Stimulated activated CD8-positive, alpha-beta memory T cell treated with anti-CD3 and anti-CD28 coated beads, Interleukin-12 subunit alpha, Interleukin-12 subunit beta, amount 100 ng/mL, for 4 hours (primary cell): Measurements from ENCODE around the gene MYO6.
"Not testable (repeated sequence)": the region's sequence is repeated elsewhere in the genome, so short reads cannot be mapped to it uniquely, and the experiment has no call there.

Experiments used
- DNase-seq: peaks from one replicate; pipeline ENCODE4 v3.0.0-alpha.2; 2020; ENCODE audit warnings: low read depth

The MYO6 gene

GRCh38 chr6:75748743-75749538 is at the start of gene MYO6:
Gene MYO6 (plus strand): TSS chr6:75749239. CDS start chr6:75817548, 68,309 bp downstream.
- DNase-seq = peak; percentile 20

GRCh38 chr6:75708334-75708733 is 40.7 kb upstream of the MYO6 start:
- DNase-seq = not testable (repeated sequence)

DNA sequence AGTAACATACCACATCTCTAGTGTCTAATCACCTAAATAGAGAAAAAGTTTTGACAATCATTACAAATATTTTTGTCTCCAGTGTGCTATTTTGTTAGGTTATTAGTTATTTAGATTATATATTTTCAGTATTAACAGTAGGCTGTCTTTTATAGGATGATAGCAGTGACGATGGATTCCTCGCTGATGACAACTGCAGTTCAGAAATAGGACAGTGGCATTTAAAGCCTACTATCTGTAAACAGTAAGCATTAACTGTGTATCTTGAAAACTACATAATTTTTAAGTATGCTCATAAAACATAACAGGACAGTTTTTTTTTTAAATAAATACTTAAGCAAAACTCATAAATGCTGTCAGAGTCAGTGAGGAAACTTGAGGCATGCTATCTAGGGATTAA is 37.9 kb upstream of the MYO6 start:
- DNase-seq = no peak

DNA sequence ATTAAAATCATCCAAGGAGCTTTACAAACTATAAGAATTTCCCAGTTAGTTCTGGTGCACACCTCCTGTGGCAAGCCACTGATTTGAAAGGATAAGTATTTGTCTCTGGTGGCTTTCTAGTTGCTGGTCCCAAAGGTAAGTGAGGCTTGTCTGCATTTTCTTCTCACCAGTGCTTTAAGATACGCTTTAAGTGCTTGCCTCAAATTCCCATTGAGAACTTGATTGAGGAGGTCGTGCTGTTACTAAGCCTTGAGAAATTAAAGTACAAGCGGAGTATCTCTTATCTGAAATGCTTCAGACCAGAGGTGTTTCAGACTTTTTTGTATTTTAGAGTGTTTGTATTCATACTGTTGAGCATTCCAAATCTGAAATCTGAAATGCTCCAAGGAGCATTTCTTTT is 29.9 kb upstream of the MYO6 start:
- no peak for DNase-seq

DNA sequence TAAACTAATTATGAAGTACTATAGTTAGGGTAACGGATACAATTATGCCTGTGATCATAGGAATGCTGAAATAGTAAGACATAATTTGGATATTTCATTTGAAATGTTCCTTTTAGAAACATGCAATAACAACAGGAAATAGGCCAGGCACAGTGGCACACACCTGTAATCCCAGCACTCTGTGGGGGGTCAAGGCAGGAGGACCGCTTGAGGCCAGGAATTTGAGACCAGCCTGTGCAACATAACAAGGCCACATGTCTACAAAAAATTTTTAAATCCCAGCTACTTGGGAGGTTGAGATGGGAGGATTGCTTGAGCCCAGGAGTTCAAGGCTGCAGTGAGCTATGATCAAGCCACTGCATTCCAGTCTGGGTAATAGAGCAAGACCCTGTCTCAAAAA is 25.7 kb upstream of the MYO6 start:
- no peak for DNase-seq

DNA sequence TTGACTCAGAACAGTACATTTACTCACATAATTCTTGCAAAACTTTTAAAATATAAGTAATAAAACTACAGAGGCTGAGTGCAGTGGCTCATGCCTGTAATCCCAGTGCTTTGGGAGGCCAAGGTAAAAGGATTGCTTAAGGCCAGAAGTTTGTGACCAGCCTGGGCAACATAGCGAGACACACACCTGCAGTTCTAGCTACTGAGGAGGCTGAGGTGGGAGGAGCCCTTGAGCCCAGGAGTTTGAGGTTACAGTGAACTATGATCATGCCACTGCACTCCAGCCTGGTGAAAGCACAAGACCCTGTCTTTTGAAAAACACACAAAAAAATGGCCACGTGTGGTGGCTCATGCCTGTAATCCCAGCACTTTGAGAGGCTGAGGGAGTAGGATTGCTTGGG is 21.8 kb upstream of the MYO6 start:
- DNase-seq = no peak

DNA sequence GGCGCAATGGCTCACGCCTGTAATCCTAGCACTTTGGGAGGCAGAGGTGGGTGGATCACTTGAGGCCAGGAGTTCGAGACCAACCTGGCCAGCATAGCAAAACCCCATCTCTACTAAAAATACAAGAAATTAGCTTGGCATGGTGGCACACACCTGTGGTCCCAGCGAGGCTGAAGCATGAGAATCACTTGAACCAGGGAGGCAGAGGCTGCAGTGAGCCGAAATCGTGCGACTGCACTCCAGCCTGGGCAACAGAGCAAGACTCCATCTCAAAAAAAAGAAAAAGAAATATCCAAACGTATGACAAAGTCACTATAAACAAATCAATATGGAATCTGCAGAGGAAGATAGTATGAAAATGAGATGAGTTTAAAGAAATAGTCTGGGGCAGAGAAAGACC is 18.0 kb upstream of the MYO6 start:
- not testable (repeated sequence) for DNase-seq

DNA sequence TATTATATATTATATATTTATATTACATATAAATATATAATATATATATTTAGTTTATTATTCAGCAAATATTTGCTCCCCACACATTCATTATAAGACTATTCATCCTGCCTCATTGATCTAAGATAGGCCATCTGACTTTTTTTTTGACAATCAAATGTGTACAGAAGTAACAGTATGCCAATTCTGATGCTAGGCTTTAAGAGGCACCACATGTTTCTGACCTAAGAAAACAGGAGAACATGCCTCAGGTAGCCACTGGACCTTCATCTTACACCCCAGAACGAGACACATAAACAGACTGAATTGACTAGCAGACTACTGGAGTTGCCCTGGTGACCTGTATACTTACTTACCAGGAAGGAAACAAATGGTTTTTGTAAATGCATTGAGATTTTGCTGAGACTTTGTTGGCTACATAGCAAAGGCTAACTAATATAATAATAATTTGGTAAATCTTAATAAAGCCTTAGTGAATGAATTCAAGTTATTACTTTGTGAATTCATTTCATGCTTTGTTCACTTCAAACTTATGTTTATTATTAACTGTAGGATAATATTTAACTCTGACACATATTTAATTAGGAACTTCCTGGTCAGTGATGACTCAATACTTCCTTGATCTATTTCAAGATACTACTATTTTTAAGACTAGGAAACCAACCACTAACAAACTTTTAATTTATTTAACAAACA is 13.4 kb upstream of the MYO6 start:
- DNase-seq = no peak

DNA sequence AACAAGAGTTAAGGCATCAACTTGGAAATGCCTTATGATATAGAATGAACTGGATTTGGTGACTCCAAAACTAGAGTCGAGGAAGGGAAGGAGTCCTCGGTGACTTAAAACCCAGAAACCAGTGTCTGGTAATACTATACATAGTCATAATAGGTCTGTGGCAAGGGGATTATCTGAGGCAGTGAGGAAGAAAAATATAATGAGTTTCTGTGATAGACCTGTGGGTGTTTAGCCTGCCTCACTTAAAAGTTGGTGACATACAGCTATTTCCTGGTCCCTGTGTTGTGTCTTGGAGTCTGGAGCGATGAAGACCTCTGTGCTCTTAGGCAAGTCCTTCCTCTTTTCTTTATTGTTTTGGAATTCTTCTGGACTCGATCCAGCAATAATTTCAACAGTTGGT is 5.1 kb upstream of the MYO6 start:
- no peak for DNase-seq

DNA sequence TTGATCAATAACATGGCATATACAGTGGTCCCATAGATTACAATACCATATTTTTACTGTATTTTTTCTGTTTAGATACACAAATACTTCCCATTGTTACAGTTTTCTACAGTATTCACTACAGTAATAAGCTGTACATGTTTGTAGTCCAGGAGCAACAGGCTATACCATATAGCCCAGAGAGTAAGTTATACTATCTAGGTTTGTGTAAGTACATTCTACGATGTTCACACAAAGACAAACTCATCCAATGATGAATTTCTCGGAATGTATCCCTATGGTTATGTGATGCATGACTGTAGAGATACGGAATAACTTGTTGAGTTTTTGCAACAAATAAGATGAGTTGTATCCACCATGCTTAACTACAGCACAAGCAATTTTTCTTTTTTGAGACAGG is 3.6 kb upstream of the MYO6 start:
- no peak for DNase-seq

GRCh38 chr6:75746221-75746620 is 2.8 kb upstream of the MYO6 start:
- no peak for DNase-seq

DNA sequence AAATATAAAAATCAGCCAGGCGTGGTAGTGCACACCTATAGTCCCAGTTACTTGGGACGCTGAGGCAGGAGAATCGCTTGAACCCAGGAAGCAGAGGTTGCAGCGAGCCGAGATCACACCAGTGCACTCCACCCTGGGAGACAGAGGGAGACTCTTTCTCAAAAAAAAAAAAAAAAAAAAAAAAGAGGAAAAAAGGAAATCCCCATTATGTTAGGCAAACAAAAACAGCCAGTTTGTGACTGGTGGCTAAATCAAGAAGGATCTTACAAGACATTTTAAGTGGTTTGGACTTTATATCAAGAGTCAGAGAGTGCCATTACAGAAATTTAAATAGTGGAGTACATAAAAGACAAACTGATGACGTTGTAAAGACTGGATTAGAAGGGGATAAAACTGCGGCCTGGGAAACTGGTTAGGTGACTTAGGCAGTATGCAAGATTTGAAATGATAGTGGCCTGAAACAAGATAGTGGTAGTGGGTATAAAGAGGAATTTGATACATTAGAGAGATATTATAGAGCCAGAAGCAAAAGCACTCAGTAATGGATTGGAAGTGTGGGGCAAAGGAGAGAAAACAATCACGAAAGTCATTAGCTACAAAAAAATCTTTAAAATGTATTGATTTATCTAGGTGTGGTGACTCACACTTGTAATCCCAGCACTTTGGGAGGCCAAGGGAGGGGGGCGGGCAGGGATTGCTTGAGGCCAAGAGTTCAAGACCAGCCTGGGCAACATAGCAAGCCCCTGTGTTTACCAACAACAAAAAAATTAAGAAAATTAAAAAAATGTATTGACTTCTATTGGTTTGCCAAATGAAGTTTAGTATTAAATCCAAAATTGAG is 1.7 kb upstream of the MYO6 start:
- no peak for DNase-seq

DNA sequence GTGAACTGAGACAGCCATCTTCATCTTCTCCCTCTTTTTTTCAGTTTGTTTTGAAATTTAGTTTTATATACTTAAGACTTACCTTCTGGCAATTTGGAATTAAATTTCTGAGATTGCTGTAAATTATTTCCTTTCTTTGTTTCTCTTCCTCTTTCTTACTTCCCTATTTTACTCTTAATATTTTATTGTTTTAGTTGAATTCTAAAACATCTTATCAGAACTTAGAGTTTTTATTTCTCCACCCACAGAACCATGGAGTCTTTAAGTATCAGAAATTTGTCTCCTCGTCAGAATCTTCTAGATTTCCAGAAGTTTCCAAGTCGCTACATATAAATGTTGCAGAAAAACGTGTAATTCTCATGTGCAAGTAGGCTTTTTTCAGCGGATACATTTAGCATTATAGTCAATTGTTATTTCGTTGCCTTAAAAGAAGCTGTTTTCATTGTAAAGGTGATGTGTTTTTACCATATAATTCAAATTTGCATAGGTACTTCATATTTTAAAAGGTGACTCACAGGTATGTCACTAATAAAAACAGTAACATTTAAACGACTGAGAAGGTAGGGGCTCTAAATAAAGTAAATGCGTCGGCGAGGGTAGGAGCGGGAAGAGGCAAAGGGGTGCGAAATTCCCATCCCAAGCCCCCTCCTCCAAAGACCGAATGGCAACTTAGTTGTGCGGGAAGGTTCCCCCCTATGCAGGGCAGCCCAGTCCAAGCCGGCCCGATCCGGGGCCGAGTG is 866 bp upstream of the MYO6 start:
- no peak for DNase-seq

- DNase-seq = no peak
Measured at GRCh38 chr6:75751443-75751842, 2.4 kb downstream of the MYO6 start.

GRCh38 chr6:75752365-75752764 is 3.3 kb downstream of the MYO6 start:
- DNase-seq = no peak

GRCh38 chr6:75755704-75756103 is 6.7 kb downstream of the MYO6 start:
- no peak for DNase-seq

GRCh38 chr6:75757295-75757694 is 8.3 kb downstream of the MYO6 start:
- no peak for DNase-seq

- no peak for DNase-seq
Measured at GRCh38 chr6:75758061-75758460, 9.0 kb downstream of the MYO6 start.

DNA sequence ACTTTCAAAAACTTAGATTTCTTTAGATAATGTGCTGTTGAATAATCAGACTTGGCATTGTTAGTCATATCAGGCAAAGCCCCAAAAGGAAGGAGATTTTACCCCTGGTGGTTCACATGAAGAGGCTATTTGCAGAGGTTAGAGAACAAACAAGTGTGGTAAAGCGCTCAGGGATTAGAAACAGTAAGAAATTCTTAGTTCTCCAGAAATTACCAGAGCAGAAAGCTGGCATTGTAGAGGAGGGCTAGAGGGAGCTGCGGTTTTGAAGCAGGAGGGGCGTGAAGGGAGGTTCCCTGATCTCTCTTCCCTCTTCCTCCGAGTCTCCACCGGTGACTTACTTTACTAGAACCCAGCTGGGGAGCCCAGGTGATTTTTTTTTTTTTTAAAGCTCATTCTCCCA is 10.2 kb downstream of the MYO6 start:
- no peak for DNase-seq

GRCh38 chr6:75760320-75760719 is 11.3 kb downstream of the MYO6 start:
- DNase-seq = no peak

DNA sequence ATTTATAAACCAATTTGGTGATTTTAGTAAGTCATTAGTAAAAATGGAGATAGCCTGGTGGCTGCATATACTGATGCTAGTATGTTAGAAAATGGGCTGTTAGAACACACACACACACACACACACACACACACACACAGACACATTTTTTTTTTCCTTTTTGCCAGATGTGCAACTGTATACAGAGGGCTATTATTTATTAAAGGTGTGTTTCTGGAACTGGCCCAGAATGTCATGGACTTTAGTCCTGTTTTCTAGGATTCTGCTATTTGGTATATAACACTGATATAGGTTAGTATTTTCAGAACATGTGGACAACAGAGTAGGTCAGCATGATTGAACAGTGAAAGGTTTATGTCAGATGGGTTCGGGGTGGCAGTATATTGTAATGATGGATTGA is 12.4 kb downstream of the MYO6 start:
- DNase-seq = no peak

DNA sequence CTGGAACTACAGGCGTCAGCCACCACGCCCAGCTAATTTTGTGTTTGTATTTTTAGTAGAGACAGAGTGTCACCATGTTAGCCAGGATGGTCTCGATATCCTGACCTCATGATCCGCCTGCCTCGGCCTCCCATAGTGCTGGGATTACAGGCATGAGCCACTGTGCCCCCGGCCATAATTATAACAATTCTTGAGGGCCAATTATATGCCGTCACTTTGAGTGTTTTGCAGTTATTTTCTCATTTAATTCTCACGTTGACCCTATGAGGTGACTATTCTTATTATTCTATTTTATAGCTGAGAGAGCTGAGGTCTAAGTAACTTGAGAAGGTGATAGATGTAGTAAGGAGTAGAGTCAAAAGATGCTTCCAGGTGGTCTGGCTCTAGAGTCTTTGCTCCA is 13.0 kb downstream of the MYO6 start:
- DNase-seq = no peak
